GM13976 (cell line): ENCODE data around the gene RCOR1.
A peak's percentile ranks its signal among the peaks of the same experiment; 100 is the strongest.

Experiments
- DNase-seq: peaks from one replicate; pipeline ENCODE4 v3.0.0; 2012; ENCODE audit warnings: low spot score
- in situ Hi-C: fragments of 300-500 bp; cut with MboI; formaldehyde crosslinking; loops from one replicate; pipeline ENCODE4 v1.12.0; 2022; ENCODE audit warnings: low sequenced_read_pairs, mixed read lengths, inconsistent platforms; ENCODE audit not compliant: unreplicated experiment
- TF ChIP-seq, protein P1 (sequence below): IDR thresholded peaks from 2 replicates; pipeline ENCODE4 v1.5.1; 2012; ENCODE audit warnings: borderline replicate concordance, mild to moderate bottlenecking; ENCODE audit not compliant: insufficient read depth; ENCODE audit errors: extremely low read depth, missing control alignments, control extremely low read depth

RCOR1 gene

DNA sequence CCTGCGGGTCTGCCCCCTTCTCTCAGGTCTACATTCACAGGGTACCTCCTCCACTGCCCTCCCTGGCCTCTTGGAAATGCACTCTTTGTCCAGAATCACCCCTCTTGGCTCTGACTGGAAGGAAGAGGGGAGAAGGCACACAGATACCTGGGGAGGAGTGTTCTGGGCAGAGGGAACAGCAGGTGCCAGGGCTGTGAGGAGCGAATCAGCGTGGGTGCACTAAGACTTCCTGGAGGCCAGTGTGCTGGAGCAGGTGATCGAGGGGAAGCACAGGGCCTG is 176.5 kb downstream of the RCOR1 start:
- DNase-seq = no peak
- TF ChIP-seq, protein P1, sequence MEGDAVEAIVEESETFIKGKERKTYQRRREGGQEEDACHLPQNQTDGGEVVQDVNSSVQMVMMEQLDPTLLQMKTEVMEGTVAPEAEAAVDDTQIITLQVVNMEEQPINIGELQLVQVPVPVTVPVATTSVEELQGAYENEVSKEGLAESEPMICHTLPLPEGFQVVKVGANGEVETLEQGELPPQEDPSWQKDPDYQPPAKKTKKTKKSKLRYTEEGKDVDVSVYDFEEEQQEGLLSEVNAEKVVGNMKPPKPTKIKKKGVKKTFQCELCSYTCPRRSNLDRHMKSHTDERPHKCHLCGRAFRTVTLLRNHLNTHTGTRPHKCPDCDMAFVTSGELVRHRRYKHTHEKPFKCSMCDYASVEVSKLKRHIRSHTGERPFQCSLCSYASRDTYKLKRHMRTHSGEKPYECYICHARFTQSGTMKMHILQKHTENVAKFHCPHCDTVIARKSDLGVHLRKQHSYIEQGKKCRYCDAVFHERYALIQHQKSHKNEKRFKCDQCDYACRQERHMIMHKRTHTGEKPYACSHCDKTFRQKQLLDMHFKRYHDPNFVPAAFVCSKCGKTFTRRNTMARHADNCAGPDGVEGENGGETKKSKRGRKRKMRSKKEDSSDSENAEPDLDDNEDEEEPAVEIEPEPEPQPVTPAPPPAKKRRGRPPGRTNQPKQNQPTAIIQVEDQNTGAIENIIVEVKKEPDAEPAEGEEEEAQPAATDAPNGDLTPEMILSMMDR = no peak
- in situ Hi-C loops = no loop called here

DNA sequence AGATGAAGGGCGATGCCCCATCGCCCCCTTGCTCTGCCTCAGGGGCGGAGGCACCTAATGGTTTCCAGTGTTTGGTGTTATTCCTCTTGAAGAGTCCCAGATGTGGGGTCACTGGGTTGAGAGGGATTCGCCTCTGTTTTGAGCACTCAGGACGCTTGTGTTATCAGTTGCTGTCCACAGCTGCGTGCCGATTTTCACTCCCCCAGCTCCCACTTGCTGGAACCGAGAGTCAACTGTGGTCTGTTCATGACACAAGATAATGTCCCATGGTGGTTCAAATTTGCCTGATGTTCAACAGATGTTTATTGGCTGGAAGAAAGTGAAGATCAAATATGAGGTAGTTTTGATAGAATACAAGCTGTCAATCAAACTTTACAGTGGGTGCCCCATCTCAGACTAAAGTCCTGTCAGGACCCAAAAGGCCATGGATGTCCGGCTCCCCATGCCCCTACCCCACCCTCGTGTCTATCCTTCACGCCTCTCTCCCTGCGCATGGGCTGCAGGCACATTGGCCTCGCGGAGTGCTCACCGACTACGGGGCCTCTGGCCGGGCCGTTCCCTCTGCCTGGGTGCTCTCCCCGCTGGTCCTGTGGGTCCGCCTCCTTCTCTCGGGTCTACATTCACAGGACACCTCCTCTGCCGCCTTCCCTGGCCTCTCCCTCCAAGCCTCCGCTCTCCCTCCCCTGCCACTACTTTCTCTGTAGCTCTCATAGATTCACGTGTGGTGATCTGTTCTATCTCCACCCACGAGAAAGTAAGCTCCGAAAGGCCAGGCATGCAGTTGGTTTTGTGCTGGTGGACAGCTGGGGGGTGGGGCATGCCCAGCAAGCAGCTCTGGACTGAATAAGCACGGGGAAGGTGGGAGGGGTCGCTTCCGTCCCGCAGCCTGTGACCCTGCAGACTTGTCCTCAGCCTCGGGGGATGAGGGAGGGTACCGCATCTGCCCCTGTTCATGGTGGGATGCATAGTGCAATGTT is 178.0 kb downstream of the RCOR1 start:
- DNase-seq = no peak
- TF ChIP-seq, protein P1 = no peak
- in situ Hi-C loops = no loop called here

DNA sequence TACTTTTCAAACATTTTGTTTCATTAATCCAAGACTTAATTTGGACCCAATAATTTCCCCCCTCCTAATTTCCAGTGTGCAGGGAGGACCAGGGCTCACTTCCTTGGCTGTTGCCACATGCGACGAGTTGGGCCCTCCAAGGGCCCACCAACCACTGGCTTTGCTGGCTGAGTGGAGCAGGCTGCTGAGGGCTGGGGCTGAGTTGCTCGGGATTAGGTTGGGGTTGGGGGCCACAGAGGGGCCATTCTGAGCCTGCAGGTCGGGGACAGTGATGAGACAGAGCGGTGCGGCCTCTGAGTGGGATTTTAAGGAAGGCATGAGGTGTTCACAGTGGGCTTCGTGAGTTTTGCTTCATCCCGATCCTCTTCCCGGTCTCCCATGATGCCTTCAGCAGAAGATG is 178.7 kb downstream of the RCOR1 start:
- in situ Hi-C loops = no loop called here
- TF ChIP-seq, protein P1 = no peak
- DNase-seq = no peak

DNA sequence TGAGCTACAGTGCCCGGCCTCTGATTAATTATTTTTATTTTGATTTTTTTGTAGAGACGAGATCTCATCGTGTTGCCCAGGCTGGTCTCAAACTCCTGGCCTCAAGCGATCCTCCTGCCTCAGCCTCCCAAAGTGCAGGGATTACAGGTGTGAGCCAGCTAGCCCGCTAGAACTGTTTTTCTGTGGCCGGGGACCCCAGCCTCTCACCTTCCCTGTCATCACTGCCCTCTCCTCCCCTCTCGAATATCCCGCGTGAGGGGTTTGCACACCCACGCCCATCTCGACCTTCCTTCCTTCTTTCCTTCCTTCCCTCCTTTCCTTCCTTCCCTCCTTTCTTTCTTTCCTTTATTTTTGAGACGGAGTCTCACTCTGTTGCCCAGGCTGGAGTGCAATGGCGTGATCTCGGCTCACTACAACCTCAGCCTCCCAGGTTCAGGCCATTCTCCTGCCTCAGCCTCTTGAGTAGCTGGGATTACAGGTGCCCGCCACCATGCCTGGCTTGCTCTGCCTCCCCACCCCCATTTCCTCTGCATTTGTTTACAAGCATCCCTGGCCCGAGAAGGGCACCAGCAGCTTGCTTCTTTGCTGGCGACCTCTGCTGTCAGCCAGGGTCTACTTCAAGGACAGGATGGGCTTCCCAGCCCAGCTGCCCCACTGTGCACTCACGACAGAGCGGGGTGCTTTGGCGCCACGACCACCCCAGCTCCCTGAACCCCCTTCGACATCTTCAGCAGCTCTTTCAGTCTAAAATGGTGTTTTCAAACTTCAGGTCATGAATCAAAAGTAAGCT is 180.5 kb downstream of the RCOR1 start:
- no peak for DNase-seq
- TF ChIP-seq, protein P1 = peak; percentile 36
- in situ Hi-C loops = no loop called here

DNA sequence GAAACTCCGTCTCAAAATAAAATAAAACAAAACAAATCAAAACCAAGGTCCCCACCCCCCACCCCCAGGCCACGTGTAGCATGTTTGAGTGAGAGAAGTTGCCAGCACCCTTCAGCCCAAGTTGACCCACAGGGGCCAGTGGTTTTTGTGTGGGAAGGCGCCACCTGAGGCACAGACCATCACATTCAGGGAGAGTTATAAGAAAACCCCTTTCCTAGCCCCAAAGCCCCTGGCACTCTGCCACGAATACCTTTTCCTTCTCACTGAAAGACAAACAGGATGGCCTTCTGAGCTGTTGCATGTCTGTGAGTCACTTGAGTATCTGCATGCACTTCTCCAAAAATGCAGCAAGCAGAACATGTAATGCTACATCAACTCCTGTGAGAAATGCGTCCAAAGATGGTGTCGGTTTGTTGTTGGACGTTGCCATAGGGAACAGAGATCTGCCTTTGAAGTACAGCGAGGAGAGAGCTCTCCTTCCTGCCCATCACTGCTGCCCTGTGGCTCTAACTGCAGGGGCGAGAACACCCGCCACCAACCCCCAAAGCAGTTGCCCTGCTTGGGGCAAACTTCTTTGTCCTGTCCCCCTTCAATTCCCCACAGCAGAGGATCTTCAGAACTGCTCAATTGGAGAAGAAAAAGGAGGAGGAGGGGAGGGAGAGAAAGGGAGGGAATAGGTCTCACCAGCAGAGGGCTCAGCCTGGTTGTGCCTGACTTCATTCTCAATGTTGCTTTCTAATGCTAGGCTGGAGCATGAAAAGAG is 182.1 kb downstream of the RCOR1 start:
- peak; percentile 84 for DNase-seq
- TF ChIP-seq, protein P1 = peak; percentile 59
- in situ Hi-C loops = no loop called here

DNA sequence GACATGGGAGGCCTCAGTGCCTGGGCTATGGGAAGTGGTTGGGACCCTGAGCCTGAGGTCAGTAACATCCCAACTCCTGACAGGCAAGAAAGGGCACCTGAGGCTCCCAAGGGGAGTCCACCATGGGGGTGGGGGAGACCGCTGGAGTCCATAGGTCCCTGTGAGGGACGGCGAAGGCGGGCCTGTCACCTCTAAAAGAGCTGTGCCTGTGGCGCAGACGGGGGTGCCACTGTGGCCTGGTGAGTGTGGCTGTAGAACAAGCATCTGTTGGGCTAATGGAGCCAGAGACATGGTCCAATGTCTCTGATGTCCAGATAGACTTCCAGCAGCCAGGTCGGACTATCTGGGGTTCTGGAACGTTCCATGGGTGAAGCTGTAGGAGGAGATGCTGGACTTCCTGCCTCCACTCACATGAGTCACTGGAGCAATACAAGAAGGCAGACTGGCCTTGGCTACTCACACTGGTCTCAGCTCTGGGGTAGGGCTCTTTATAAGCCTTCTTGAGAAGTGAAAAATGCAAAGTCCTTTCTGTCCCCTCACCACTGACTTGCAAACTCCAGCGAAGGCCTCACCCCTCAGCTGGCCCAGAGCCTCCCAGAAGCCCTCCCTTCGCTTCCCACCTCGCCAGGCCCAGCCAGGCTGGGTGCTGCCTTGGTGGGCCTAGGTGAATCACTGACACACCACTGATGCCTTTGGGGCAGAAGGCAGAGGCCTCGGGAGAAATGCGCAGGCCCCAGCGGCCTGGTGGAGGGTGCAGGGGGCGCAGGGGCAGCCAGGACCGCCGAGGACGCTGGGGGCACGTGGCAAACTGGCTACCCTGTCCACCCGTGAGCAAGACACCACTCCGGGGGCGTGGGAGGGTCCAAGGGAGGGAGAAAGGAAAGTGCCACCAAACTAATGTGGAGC is 183.7 kb downstream of the RCOR1 start:
- peak; percentile 67 for DNase-seq
- in situ Hi-C loops = no loop called here
- TF ChIP-seq, protein P1 = no peak
